Stimulated activated CD8-positive, alpha-beta memory T cell treated with anti-CD3 and anti-CD28 coated beads, Interleukin-12 subunit alpha, Interleukin-12 subunit beta, amount 100 ng/mL, for 24 hours (primary cell): Measurements from ENCODE around the gene PRMT5.
A peak's percentile ranks its signal among the peaks of the same experiment; 100 is the strongest.
"Not testable (repeated sequence)": the region's sequence is repeated elsewhere in the genome, so short reads cannot be mapped to it uniquely, and the experiment has no call there.

Experiments
- DNase-seq: peaks from one replicate; pipeline ENCODE4 v3.0.0-alpha.2; 2020; ENCODE audit errors: extremely low read depth

PRMT5 gene

DNA sequence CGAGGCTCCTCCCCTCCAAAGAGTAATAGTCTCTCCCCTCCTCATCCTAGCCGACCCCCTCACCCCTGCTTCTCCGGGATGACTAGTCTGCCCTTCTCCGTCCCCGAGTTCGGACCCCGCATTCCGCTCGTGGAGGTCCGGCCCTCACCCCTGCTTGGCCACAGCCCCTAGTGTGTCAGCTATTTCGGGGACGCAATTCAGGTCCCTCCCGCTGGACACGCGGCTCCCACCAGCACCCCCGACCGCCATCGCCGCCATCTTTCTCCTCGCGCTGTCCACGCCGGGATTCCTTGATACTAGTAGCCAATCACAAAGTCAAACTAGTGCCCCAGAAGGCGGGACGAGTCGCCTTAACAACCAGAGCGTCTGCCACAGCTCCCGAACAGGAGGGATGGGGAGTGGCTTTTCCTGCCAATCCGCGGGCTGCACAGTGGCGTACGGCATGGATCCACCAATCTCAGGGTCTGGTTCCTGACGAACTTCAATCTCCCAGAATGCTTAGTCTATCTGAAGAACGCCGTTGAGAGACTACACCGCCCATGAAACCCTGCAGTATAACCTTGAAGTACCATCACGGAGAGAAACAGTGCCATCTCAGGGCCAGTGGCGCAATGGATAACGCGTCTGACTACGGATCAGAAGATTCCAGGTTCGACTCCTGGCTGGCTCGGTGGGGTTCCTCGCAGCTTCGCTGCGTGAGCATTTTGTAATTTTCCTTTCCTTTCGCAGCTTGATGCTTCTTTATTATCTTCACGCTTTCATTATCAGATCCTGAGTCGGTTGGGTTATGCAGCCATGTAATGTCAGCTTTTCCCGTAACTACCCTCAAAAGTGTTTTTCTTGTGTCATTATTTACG is at the start of gene PRMT5:
Gene PRMT5 (minus strand): TSS at position 273 of the 857 bp plus-strand sequence. CDS start 15 bp downstream, at position 258.
- peak; percentile 95 for DNase-seq

- no peak for DNase-seq
Measured at GRCh38 chr14:22978487-22978837, 49.3 kb upstream of the PRMT5 start.

DNA sequence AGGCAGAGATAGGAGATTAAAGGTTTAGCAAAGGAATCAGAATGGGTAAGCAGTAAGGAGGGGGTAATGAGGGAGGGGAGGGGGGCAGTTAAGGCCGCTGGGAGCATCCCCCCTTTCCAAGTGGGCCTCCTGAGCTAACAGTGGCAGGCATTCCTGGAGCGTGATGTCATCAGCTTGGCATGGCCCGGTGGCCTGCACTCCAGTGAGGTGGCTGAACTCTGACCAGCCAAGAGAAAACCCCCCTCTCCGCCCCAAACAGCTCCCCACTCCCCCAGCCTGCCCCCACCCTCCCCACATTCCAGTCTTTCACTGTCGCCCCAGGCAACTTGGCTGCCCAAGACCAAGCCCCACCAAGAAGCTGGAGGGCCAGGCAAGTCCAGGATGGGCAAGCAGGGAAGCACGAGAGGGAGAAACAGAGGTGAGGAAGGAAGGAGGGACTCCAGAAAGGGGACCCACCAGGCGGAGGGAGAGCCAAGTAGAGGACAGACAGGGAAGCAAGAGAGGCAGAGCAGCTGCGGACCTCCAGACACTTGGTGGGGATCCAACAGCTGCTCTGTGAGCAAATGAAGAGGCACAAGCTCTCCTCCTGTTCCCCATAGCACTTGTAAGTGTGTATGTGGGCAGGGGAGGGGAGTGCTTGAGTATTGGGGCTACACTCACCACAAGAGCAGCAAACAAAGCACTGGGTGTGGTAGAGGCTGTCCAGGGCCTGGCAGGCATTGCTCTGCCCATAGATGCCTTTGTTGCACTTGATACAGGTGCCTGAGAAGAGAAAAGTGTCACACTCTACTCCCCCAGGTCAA is 48.7 kb upstream of the PRMT5 start:
- DNase-seq: no peak

DNA sequence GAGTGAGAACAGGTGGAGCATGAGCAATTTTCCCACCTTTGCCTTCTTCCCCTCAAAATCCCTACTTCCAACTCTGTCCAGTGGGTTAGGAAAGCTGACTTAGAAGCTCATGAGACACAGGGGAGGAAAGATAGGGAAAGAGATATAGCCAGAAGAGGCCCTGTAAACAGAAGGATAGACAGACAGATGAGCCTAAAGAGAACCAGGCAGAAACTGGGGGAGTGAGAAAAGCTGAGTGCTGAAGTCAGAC is 48.2 kb upstream of the PRMT5 start:
- DNase-seq: no peak

DNA sequence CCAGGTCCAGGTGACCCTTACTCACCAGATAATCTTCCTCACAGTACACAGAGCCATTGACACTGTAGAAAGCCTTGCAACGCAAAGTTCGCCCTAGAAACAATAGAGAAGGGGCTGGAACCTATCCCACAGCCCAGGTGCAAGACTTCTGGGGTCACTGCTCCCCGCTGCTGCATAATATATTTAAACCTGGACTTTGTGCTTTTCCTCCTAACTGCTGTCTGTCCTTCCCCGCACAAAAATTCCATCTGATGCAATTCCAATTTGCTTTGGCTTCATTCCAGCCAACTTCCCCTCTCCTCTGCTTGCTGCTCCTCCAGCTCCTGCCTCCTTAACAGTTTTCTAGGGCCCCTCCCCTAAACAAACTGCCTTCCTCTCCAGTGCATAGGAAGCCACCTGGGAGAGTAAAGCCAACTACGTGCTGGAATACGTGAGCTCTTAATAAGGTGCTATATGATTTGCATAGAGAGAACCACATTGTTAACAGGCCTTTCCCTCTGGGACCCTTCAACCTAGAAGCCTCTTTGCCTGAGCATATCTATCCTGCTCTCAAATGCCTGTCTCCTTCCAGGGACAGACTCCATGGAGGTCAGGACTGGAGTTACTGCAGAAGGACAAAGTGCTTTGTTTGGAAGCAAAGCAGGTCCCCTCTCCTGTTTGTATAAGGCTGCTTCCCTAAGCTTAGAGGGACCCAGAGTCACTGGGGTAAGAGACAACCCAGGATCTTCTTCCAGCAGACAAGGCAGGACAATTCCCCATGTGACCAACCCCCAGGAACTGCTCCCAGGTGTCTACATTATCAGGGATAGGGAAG is 47.7 kb upstream of the PRMT5 start:
- no peak for DNase-seq

DNA sequence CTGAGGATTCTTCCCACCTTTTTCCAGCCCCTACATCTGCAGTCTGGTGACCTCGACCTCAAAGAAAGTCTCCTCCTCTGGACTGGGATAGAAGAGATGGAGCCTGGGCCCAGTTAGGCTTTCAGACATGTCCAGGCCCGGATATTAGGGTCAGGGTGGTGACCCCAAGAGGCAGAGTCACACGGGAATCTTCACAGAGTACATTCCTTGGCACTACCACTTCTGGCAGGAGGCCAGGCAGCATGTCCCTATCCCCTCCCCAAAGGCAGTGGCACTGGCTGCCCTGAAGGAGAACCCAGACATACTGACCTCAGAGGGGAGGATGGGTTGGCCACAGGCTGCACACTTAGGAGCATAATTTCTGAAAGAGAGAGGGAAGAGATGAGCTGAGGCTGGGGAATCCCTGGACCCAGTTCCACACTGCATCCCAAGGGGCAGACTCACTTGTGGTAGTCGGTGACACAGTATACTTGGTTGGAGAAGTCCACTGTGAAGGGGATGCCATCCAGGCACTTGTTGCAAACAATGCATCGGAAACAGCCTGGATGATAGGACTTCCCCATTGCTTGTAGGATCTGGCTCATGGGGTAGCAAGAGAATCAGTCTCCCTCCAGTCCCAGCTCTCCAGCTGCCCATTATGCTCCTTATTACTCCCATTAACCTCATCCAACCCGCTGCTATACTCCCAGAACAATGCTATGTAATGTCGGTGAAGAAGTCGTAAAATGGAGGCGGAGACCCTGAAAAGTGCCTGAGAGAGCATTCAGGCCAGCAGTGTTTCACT is 45.5 kb upstream of the PRMT5 start:
- no peak for DNase-seq

- DNase-seq: no peak
Measured at GRCh38 chr14:22973217-22974032, 44.2 kb upstream of the PRMT5 start.

DNA sequence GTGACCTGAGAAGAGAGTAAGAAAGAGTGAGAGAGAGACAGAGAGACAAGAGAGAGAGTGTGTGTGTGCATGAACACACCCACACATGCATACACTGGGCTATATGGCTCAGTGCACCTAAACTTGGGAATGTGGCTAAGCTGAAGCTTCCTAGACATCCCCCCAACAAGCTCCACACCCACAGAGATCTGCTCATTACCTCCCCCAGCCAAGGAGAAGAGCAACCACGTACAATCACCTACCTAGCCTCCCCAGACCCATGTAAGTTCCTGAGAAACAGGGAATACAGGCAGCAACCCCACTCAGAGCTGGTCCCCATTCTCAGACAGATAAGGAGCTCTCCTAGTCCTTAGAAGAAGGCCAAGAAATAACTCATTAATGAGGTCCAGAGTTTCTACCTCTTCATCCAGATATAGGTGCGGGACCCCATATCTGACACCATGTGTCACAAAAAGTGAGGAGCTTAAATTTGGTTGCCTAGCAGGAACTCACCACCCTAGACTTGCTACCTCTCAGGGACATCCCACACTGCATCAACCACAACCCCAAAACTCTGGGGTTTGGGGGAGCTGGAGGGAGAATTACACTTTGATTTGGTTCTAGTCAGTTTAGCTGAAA is 43.2 kb upstream of the PRMT5 start:
- DNase-seq: no peak

- no peak for DNase-seq
Measured at GRCh38 chr14:22971152-22971551, 42.0 kb upstream of the PRMT5 start.

GRCh38 chr14:22966783-22967269 is 37.6 kb upstream of the PRMT5 start:
- no peak for DNase-seq

DNA sequence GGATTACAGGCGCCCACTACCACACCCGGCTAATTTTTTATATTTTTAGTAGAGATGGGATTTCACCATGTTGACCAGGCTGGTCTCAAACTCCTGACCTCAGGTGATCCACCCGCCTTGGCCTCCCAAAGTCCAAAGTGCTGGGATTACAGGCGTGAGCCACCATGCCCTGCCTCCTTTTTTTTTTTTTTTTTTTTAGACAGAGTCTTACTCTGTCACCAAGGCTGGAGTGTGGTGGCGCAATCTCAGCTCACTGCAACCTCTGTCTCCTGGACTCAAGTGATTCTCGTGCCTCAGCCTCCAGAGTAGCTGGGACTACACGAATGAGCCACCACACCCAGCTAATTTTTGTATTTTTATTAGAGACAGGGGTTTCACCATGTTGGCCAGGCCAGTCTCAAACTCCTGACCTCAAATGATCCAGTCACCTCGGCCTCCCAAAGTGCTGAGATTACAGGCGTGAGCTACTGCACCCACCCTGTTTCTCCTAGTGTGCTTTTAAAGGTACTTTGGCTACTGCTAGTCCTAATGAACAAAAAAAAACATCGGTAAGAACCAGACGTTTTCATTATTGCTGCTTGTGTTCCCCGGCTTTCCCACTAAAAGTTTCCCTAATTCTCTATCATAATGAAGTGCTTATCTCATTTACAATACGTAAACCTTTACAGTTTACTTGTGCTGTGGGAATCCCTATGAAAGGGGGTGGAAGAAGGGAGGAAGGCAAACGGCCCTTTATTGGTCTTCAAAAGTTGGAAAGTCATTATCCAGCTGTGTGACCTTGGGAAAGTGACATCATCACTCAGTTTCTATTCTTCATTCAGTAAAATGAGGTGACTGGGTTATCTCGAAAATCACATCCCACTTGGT is 37.0 kb upstream of the PRMT5 start:
- not testable (repeated sequence) for DNase-seq

DNA sequence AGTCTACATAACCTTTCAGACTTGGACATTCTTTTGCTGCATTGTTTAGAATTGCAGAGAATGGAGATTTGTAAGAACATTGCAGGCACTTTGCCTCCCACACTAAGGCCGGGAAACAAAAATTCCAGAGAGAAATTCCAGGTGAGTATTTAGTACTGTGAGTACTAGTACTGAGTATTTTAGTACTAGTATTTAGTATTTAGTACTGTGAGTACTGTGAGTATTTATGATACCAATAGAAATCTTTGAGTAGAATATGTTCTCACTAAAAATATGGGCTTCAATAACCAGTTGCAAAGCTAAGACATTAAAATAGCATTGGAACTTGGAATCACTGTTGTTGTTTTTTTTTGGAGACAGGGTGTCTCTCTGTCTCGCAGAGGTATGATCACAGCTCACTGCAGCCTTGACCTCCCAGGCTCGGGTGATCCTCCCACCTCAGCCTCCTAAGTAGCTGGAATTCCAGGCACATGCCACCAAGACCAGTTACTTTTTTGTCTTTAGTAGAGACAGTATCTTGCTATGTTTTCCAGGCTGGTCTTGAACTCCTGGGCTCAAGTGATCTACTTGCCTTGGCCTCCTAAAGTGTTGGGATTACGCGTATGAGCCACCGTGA is 33.0 kb upstream of the PRMT5 start:
- DNase-seq: no peak

DNA sequence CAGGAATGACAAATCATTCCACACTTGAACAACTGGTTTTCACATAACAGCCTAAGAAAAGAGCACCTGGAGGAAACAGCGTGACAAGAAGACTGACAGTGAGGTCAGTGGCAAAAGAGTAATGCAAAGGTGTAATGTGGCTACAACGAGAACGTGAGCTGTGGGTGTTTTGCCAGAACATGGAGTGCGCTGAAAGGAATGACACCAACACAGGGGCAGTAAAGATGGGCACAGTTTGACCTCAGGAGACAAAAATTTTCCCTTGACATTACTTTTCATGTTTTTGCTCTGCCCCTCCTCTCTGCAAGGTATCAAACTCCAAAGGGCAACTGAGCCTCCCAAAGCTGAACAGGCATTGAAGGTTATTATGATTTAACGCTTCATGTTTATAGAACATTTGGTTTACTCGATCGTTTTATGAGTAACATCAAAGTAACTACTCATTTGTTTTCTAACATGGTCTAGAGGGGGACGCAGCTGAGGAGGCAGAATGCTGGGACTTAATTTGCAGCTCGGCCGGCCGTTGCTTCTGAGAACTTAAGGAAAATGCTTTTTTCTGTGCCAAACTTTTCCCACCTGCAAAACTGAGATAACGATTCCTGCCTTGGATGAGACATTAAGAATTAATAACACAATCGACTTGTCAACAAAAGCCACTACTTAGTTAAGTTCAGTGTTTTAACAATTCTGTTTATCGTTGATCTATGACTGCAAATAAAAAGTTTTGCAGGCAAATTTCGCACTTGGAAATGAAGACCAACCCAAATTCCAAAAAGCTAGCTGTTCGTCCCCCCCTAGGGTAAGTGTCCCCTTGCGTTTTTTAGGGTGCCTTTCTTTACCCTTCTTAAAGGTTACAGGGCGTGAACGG is 26.8 kb upstream of the PRMT5 start:
- no peak for DNase-seq

DNA sequence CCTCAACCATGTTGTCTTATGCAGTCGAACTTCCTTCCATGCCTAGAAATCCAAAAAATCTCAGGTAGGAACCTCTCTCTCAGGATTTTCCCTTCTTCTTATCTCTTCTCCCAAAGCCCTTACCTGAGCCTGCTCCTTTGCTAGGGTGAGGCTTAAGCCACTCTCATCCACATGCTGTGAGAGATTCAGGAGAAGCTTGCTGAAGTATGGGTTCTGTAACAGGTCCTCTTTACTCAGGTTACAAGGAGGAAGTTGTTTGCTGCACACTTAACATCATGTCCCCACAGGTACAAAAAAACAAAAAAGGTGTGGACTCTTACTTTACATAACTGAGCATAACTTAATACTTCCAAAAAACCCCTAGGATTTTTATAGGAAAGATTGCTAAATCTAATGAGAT is 23.2 kb upstream of the PRMT5 start:
- no peak for DNase-seq

- not testable (repeated sequence) for DNase-seq
Measured at GRCh38 chr14:22951795-22952194, 22.6 kb upstream of the PRMT5 start.

GRCh38 chr14:22945642-22946041 is 16.5 kb upstream of the PRMT5 start:
- DNase-seq: no peak

- DNase-seq: no peak
Measured at GRCh38 chr14:22939684-22940083, 10.5 kb upstream of the PRMT5 start.

DNA sequence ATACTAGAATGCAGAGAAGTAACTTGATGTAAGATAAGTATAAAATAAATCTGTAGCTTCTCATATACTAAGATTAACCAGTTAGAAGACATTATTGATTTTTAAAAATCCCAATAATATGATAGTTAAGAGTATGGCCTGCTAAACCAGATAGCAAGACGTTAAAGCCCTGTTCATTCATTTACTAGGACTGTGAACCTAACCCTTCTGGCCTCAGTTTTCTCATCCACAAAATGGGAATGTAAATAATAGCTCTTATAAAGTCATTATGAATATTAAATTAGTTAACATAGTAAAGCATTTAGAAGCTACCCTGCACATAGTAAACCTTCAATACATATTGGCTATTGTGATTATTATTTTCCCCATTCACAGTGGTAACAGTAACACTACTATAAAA is 6.0 kb upstream of the PRMT5 start:
- DNase-seq: no peak
